ENCODE measurements around the gene ANKRD16. TPM values are rescaled to one million over a fixed set of nuclear protein-coding genes. Genes with fewer than 3 reads are reported as not detected.

The ANKRD16 gene
- total RNA-seq, 1 experiment from 2014 or later, result 12.2 TPM

DNA sequence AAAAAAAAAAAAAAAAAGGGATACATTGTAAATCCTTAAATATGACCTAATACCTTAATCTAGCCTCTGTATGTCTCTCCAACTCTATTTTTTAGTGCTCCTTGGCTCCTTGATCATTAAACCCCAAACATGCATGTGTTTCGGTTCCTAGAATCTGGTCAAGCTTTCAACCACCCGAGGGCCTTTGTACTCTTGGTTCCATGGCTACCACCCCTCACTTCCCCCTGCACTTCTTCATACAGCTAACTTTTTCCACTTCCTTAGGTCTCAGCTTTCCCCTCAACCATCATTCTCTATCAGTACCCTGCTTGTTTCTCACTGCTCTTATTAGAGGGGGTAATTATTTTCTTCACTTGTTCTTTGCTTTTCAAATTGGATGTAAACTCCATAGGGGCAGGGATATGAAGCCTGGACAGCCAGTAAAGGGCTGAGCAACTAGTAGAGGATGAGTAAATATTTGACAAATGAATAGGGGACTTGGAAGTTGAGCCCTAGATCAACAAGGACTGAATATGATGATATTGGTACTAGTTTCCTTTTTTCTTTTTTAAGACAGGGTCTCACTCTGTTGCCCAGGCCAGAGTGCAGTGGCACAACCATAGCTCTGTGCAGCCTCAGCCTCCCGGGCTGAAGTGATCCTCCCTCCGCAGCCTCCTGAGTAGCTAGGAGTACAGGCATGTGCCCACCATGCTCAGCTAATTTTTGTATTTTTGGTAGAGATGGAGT, 72.2 kb downstream of the ANKRD16 start (continued):
- TF ChIP-seq, protein P1, sequence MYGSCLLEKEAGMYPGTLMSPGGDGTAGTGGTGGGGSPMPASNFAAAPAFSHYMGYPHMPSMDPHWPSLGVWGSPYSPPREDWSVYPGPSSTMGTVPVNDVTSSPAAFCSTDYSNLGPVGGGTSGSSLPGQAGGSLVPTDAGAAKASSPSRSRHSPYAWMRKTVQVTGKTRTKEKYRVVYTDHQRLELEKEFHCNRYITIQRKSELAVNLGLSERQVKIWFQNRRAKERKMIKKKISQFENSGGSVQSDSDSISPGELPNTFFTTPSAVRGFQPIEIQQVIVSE (CRISPR knock-in tag; IDR thresholded peaks at IDR 0.05; ENCODE audit: borderline replicate concordance), result no peak
- TF ChIP-seq ELF4 (CRISPR knock-in tag; IDR thresholded peaks at IDR 0.05; ENCODE audit: low read depth) (no peak), SMAD4 (CRISPR knock-in tag; IDR thresholded peaks at IDR 0.05) (no peak), ZNF671 (CRISPR knock-in tag; IDR thresholded peaks at IDR 0.05) (no peak), IRF2 (CRISPR knock-in tag; IDR thresholded peaks at IDR 0.05; ENCODE audit: borderline replicate concordance, low read depth) (no peak)
- TF ChIP-seq, protein P2, sequence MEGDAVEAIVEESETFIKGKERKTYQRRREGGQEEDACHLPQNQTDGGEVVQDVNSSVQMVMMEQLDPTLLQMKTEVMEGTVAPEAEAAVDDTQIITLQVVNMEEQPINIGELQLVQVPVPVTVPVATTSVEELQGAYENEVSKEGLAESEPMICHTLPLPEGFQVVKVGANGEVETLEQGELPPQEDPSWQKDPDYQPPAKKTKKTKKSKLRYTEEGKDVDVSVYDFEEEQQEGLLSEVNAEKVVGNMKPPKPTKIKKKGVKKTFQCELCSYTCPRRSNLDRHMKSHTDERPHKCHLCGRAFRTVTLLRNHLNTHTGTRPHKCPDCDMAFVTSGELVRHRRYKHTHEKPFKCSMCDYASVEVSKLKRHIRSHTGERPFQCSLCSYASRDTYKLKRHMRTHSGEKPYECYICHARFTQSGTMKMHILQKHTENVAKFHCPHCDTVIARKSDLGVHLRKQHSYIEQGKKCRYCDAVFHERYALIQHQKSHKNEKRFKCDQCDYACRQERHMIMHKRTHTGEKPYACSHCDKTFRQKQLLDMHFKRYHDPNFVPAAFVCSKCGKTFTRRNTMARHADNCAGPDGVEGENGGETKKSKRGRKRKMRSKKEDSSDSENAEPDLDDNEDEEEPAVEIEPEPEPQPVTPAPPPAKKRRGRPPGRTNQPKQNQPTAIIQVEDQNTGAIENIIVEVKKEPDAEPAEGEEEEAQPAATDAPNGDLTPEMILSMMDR (IDR thresholded peaks at IDR 0.05), result no peak

DNA sequence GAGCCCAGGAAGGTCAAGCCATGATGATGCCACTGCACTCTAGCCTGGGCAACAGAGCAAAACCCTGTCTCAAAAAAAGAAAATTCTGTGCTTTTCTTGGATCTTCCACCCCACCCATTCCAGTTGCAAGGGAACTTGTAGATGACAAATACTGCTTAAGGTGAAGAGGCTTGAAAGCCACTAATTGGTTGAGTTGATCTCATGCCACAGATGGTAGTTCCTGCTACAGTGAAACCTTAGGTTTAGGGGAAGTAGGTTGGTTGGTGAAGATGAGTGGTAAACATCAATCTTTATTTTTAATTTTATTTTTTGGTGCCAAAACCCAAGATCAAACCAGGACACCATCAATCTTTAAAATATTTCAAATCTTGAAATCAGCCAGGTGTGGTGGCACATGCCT, 73.5 kb downstream of the ANKRD16 start:
- CTCF ChIA-PET, result no interaction called here
- peaks cover 2% of the 10 kb centered on the region; the same call in 1 of the 2 replicates for H3K27me3 Mint-ChIP-seq (ENCODE audit: low read depth)
- H3K9me3 Mint-ChIP-seq, result no peaks in the 10 kb centered on the region
- peaks cover 18% of the 10 kb centered on the region for H3K4me1 Mint-ChIP-seq
- no peak for TF ChIP-seq USF2 (CRISPR knock-in tag; IDR thresholded peaks at IDR 0.05)
- no peak for TF ChIP-seq CREB1 (CRISPR knock-in tag; IDR thresholded peaks at IDR 0.05)
- TF ChIP-seq ZNF423 (CRISPR knock-in tag; IDR thresholded peaks at IDR 0.05), result no peak
- TF ChIP-seq, protein P3, sequence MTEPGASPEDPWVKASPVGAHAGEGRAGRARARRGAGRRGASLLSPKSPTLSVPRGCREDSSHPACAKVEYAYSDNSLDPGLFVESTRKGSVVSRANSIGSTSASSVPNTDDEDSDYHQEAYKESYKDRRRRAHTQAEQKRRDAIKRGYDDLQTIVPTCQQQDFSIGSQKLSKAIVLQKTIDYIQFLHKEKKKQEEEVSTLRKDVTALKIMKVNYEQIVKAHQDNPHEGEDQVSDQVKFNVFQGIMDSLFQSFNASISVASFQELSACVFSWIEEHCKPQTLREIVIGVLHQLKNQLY (CRISPR knock-in tag; IDR thresholded peaks at IDR 0.05), result no peak
- TF ChIP-seq ARID4B (CRISPR knock-in tag; IDR thresholded peaks at IDR 0.05; ENCODE audit: borderline replicate concordance), result no peak
- TF ChIP-seq, protein P4, sequence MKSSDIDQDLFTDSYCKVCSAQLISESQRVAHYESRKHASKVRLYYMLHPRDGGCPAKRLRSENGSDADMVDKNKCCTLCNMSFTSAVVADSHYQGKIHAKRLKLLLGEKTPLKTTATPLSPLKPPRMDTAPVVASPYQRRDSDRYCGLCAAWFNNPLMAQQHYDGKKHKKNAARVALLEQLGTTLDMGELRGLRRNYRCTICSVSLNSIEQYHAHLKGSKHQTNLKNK (CRISPR knock-in tag; IDR thresholded peaks at IDR 0.05), result no peak
- TF ChIP-seq, protein P1 (CRISPR knock-in tag; IDR thresholded peaks at IDR 0.05; ENCODE audit: borderline replicate concordance), result no peak
- TF ChIP-seq, protein P5, sequence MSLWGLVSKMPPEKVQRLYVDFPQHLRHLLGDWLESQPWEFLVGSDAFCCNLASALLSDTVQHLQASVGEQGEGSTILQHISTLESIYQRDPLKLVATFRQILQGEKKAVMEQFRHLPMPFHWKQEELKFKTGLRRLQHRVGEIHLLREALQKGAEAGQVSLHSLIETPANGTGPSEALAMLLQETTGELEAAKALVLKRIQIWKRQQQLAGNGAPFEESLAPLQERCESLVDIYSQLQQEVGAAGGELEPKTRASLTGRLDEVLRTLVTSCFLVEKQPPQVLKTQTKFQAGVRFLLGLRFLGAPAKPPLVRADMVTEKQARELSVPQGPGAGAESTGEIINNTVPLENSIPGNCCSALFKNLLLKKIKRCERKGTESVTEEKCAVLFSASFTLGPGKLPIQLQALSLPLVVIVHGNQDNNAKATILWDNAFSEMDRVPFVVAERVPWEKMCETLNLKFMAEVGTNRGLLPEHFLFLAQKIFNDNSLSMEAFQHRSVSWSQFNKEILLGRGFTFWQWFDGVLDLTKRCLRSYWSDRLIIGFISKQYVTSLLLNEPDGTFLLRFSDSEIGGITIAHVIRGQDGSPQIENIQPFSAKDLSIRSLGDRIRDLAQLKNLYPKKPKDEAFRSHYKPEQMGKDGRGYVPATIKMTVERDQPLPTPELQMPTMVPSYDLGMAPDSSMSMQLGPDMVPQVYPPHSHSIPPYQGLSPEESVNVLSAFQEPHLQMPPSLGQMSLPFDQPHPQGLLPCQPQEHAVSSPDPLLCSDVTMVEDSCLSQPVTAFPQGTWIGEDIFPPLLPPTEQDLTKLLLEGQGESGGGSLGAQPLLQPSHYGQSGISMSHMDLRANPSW (CRISPR knock-in tag; conservative IDR thresholded peaks at IDR 0.05; ENCODE audit: low read depth), result no peak
- no peak for TF ChIP-seq SP1 (CRISPR knock-in tag; conservative IDR thresholded peaks at IDR 0.05)
- no peak for TF ChIP-seq FOXK1 (CRISPR knock-in tag; IDR thresholded peaks at IDR 0.05)
- no peak for TF ChIP-seq ZNF281 (CRISPR knock-in tag; IDR thresholded peaks at IDR 0.05)
- TF ChIP-seq TEAD1 (CRISPR knock-in tag; IDR thresholded peaks at IDR 0.05), result no peak
- no peak for DNase-seq (ENCODE audit: low spot score)
- POLR2A ChIA-PET, result no interaction called here
- no peak overlapping the region for H3K27ac Mint-ChIP-seq
- ATAC-seq, result no peak
- no peak overlapping the region for H3K4me3 Mint-ChIP-seq
- peaks cover 3% of the 10 kb centered on the region; the same call in 1 of the 2 replicates for H3K36me3 Mint-ChIP-seq

Measured in WTC11 (cell line).